HAP-1 (cell line): ENCODE measurements around the gene TNRC6C.

Source experiments
- DNase-seq, 2 experiments: peaks; one replicate each; pipeline ENCODE4 v3.0.0-alpha.2; 2016 to 2020; ENCODE audit warnings: low spot score in 2 of 2
- H3K27me3 ChIP-seq: fragments of 250-450 bp; sonication (Bioruptor Pico); 2 replicates; pipeline ENCODE4 v1.5.1; 2020; ENCODE audit warnings: low read depth, mild to moderate bottlenecking, moderate library complexity
- H3K36me3 ChIP-seq: fragments of 250-450 bp; sonication (Bioruptor Pico); replicated peaks from 2 replicates; pipeline ENCODE4 v1.5.1; 2020; ENCODE audit warnings: mild to moderate bottlenecking
- H3K4me1 ChIP-seq: fragments of 250-450 bp; sonication (Bioruptor Pico); 2 replicates; pipeline ENCODE4 v1.5.1; 2020; ENCODE audit warnings: mild to moderate bottlenecking
- H3K4me3 ChIP-seq: fragments of 250-450 bp; sonication (Bioruptor Pico); 2 replicates; pipeline ENCODE4 v1.5.1; 2020; ENCODE audit warnings: mild to moderate bottlenecking, moderate library complexity
- H3K9me3 ChIP-seq: fragments of 250-450 bp; sonication (Bioruptor Pico); 2 replicates; pipeline ENCODE4 v1.5.1; 2020; ENCODE audit warnings: mild to moderate bottlenecking, moderate library complexity
- in situ Hi-C: fragments of 300-500 bp; cut with MboI; formaldehyde crosslinking; loops from 3 replicates; pipeline ENCODE4 v1.14.3; 2020; ENCODE audit warnings: low sequenced_read_pairs, inconsistent platforms, mixed read lengths

Gene TNRC6C

DNA sequence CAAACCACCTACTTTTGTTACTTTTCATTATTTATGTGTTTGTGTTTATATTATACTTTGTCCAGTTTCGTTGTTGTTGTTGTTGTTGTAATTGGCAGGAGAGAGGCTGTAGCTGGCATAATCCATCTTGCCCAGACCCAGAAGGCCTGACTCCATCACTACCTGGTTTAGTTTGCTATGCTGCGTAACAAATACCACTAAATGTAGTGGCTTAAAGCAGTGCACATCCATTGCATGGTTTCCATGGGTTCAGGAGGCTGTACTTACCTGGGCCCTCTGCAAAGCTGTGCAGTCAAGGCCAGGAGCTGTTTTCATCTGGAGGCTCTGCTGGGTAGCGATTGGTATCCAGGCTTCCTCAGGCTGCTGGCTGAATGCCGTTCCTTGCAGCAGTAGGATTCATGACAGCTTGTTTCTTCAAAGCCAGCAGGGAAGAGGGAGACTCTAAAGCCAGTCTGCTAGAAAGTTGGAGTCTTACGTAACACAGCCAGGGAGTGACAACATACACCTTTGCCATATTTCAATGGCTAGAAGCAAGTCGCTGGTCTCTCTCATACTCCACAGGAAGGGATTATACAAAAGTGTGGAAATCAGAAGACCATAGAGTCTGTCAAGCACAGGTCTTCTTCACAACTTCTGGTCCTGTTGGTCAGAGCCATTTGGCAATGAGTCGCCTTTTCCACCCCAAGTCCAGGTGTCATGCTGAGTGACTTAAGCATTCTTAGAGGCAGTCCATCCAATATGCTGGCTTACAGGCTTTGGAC is 41.1 kb downstream of the TNRC6C start:
- Histone ChIP-seq H3K9me3 (no peaks in the 10 kb centered on the region), H3K27me3 (no peaks in the 10 kb centered on the region), H3K4me1 (peaks cover 28% of the 10 kb centered on the region), H3K36me3 (no peaks in the 10 kb centered on the region), H3K4me3 (no peak overlapping the region)
- in situ Hi-C loops = no loop called here
- DNase-seq = no peak

DNA sequence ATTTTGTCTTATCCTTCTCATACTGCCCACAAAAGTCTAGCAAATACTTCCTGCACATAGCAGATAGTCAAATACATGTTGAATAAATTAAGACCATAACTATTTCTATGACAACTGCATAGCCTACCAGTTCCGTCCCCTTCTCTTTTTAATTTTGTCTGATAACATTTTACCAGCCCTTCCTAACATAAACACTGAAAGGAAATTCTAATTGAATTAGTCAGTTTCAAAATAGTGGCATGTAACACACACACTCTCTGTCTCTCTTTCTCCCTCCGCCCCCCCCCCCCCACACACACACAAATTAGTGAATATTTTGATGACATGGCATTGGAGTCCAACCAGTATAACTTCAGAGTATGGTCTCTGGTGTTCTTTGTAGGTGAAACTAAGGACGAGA is 41.8 kb downstream of the TNRC6C start:
- no peak for DNase-seq
- peaks cover 28% of the 10 kb centered on the region for H3K4me1 ChIP-seq
- no peaks in the 10 kb centered on the region for H3K27me3 ChIP-seq
- in situ Hi-C loops = no loop called here
- H3K9me3 ChIP-seq = no peaks in the 10 kb centered on the region
- H3K36me3 ChIP-seq = no peaks in the 10 kb centered on the region
- no peak overlapping the region for H3K4me3 ChIP-seq

DNA sequence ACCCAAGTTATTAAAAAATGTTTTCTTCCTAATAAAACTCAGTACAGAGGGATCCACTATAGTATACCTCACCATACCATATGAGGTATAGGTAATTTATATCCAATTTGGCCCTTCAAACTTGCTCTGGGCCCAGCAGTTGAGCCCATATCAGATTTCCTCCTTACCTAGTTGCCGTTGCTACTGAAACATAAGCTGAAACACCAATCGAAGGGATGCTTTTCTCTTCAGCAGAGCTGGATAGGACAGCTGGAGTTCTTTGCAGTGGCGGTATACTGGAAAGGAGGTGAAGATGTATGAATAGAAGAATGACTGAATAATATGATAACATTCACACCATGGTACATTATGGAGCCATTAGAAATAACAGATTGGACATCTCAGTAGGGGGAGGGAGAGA is 42.7 kb downstream of the TNRC6C start:
- no peak overlapping the region for H3K4me3 ChIP-seq
- peaks cover 28% of the 10 kb centered on the region for H3K4me1 ChIP-seq
- no peak for DNase-seq
- H3K27me3 ChIP-seq = no peaks in the 10 kb centered on the region
- in situ Hi-C loops = no loop called here
- H3K9me3 ChIP-seq = no peaks in the 10 kb centered on the region
- no peaks in the 10 kb centered on the region for H3K36me3 ChIP-seq

DNA sequence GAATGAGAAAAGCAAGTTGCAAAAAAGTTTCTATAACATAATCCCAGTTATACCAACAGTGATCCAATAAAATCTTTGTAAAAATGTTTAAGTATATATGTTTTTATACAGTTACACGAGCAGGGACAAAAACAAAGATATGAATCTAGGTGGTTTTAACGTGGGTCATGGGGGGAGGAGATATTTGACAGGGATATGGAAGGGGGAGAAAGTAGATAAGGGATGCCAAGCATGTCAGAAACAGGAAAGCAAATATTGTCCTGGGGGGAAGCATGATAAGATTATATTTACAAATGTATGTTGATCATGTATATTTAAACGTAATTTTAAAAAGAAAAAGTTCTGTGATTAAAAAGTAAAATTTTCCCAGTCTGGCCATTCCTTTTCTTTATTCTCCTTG is 43.1 kb downstream of the TNRC6C start:
- Histone ChIP-seq H3K4me1 (peaks cover 28% of the 10 kb centered on the region), H3K4me3 (no peak overlapping the region), H3K27me3 (no peaks in the 10 kb centered on the region), H3K36me3 (no peaks in the 10 kb centered on the region), H3K9me3 (no peaks in the 10 kb centered on the region)
- DNase-seq = no peak
- in situ Hi-C loops = no loop called here

DNA sequence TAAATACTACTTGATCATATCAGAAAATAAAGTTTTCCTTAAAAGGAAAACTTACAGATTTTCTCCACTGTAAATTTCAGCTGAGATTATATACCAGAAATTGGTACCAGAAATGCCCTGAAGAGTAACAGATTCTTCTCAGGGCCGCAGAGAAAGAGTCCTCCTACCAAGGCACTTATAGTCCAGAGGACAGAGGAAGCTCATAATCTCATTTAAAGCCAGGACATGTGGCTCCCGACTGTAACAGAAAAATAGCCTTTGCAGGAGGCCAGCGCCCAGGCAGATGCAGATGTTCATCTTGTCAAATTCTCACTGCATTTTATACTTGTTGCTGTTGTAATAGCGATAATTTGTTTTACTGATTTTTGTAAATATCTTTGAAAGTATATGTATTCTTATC is 43.7 kb downstream of the TNRC6C start:
- Histone ChIP-seq H3K27me3 (no peaks in the 10 kb centered on the region), H3K4me3 (no peak overlapping the region), H3K4me1 (peaks cover 28% of the 10 kb centered on the region), H3K36me3 (no peaks in the 10 kb centered on the region; the same call in 1 of the 2 replicates), H3K9me3 (no peaks in the 10 kb centered on the region)
- no peak for DNase-seq
- in situ Hi-C loops = no loop called here

DNA sequence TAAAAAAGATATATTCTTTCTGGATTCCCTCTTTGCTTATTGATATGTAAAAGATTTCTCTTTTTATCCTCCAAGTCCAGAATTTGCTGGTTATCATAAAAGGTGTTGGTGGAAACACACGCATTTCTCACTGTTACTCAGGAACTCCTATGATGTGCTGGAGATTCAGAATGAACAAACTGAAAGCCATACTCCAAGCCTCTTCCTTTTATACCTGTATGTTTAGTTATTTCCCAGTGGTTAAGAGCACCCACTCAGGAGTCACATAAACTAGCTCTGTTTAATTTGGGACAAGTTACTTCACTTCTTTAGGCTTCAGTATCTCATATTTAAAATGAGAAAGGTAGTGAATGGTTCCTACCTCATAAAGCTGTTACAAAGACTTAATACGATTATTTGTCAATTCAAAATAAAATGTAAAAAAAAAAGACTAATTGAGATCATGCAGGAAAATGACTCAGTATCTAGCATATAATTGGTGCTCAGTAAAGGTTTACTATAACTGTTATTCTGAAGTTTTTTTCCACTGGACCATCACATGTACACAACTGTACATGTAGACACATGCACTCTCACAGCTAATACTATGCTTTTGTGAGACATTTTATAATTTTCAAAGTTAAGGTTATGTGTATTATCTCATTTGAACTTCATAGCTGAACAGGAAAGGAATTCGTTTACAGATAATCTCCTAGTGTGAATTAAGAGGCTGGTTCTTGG is 47.1 kb downstream of the TNRC6C start:
- peaks cover 19% of the 10 kb centered on the region for H3K4me1 ChIP-seq
- in situ Hi-C loops = no loop called here
- no peaks in the 10 kb centered on the region for H3K9me3 ChIP-seq
- no peaks in the 10 kb centered on the region; the same call in 1 of the 2 replicates for H3K36me3 ChIP-seq
- H3K4me3 ChIP-seq = no peak overlapping the region
- no peaks in the 10 kb centered on the region for H3K27me3 ChIP-seq
- DNase-seq = no peak

DNA sequence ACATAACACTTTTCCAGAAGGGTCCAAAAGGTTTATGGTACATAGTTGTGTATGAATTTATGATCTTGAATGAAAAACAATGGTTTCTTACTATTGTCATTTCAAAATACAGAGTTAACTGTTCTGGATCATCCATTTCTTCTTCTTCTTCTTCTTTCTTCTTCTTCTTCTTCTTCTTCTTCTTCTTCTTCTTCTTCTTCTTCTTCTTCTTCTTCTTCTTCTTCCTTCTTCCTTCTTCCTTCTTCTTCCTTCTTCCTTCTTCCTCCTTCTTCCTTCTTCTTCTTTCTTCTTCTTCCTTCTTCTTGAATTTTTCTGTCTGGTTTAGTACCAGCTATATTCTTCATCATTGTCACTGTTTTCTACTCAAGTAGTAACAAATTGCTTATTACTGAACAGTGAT is 47.8 kb downstream of the TNRC6C start:
- DNase-seq = no peak
- H3K27me3 ChIP-seq = no peaks in the 10 kb centered on the region
- no peaks in the 10 kb centered on the region; the same call in none of the 2 replicates for H3K36me3 ChIP-seq
- H3K4me3 ChIP-seq = no peak overlapping the region
- peaks cover 19% of the 10 kb centered on the region for H3K4me1 ChIP-seq
- in situ Hi-C loops = no loop called here
- no peaks in the 10 kb centered on the region for H3K9me3 ChIP-seq

DNA sequence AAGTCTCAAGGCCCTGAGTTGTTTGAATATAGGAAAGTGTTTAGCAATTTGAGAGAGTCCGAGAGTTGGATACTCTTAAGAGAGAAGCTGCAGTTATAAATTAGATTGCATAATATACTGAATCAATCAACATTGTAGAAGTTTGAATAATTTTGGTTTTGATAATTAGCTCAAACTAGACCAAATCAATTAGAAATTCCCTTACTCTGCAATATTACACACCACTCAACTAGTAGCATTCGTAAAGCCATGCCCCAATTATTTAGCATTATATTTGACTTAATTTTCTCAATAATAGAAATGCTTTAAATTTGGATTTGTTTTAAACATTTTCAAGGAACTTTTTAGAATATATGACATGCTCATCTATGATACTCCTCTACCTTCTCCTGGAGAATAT is 49.1 kb downstream of the TNRC6C start:
- Histone ChIP-seq H3K36me3 (no peaks in the 10 kb centered on the region; the same call in none of the 2 replicates), H3K4me1 (peaks cover 19% of the 10 kb centered on the region), H3K27me3 (no peaks in the 10 kb centered on the region), H3K4me3 (no peak overlapping the region), H3K9me3 (no peaks in the 10 kb centered on the region)
- in situ Hi-C loops = no loop called here
- no peak for DNase-seq

DNA sequence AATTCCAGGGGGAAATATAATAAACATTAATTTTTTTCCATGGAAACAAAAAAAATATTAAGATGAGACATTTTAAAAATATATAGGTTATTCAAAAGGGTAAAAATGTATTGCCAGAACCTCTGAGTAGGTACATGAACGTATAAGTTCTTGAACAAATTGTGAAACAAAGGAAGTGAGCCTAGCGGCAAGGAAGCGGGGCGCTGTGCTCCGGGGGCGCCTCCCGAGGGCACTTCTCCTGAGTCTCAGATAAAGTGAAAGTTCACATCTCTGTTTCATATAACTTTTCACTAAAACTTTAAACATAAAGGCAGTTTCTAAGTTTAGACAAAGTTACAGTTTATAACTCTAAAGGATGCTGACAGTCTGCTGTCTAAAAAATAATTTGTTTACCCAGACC is 52.3 kb downstream of the TNRC6C start:
- in situ Hi-C loops = loop anchor here (10.0 kb wide), 1 partner anchor 466 kb away; no protein-coding TSS in a partner anchor
- H3K9me3 ChIP-seq = no peaks in the 10 kb centered on the region
- DNase-seq = no peak
- no peaks in the 10 kb centered on the region for H3K4me1 ChIP-seq
- H3K27me3 ChIP-seq = no peaks in the 10 kb centered on the region
- H3K4me3 ChIP-seq = no peak overlapping the region
- no peaks in the 10 kb centered on the region; the same call in none of the 2 replicates for H3K36me3 ChIP-seq

DNA sequence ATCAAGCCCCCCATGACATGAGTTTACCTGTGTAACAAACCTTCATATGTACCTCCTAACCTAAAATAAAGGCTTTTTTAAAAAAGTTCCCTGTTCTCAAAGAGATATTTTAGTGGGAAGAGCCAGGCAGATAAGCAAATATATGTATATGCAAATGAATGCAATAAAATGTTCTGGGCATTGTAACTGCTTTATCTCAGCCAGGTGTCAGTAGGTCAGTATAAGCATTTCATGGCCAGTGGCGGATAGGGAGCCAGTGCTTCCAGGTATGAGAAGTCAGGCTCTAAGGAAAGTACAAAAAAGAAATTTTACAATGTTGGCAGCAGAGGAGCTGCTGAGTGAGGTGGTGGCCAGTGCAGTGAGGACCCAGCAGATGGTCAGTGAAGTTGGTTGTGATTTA is 53.9 kb downstream of the TNRC6C start:
- H3K4me1 ChIP-seq = no peaks in the 10 kb centered on the region
- in situ Hi-C loops = loop anchor here (10.0 kb wide), 1 partner anchor 468 kb away; no protein-coding TSS in a partner anchor
- H3K36me3 ChIP-seq = no peaks in the 10 kb centered on the region; the same call in 1 of the 2 replicates

DNA sequence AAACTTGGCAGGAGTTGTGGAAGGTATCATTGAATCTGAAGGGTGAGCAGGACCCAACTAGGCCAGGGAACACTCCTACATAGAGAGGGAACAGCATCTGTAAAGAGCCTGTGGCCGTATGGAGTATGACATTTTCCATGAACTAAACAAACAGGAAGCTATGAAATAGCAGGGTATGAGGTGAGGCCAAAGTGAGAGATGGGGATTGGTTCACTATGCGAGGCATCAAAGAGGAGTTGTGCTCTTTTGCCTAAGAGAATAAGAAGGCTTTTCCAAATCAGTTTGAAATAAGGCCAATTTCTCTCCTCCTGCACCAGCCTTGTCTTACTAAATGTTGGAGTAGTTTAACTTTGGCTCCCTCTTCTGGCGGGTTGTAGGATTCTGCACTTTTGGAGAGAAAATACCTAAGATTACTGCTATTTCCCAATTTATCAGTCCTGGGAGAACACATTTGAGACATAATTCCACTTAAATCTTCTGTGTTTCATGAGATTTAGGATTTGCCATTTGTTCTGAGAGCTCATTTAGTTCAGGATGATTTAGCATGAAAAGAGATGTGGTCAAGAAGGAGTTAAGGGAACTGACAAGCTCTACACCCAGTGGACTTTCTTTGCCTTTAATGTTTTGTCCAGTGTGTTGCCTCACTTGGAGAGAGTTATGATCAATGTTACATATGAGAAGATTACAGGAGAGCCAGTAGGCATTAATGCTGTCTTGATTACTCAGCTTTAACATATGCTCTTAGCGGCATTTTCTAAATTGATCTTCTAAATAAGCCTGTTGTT is 55.4 kb downstream of the TNRC6C start:
- Histone ChIP-seq H3K27me3 (no peaks in the 10 kb centered on the region), H3K4me1 (no peaks in the 10 kb centered on the region), H3K36me3 (no peaks in the 10 kb centered on the region; the same call in 1 of the 2 replicates), H3K4me3 (no peak overlapping the region), H3K9me3 (no peaks in the 10 kb centered on the region)
- peak; percentile 57 to 62 for DNase-seq
- in situ Hi-C loops = loop anchor here (10.0 kb wide), 1 partner anchor 469 kb away; no protein-coding TSS in a partner anchor

More for the DNA sequence above, 53.9 kb downstream of the TNRC6C start:
- Histone ChIP-seq H3K27me3 (no peaks in the 10 kb centered on the region), H3K4me3 (no peak overlapping the region), H3K9me3 (no peaks in the 10 kb centered on the region)
- DNase-seq = no peak

DNA sequence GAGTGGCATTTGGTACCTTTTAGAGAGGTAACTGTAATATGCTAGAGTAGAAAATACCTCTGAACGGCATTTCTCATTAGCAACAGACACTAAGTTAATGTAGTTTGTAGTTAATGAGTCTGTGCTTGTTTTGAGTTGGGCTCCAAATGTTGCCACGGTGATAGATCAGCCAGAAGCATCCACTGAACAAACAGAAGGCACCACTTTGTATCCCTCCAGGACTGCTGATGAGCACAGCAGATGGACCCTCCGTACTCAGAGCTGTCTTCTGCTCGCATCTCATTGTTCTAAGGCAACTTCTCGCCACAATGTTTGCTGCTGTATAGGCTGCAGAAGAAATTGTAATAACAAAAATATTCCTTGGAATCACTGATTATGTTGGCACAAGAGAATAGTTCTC is 56.1 kb downstream of the TNRC6C start:
- Histone ChIP-seq H3K9me3 (no peaks in the 10 kb centered on the region), H3K4me1 (no peaks in the 10 kb centered on the region), H3K4me3 (no peak overlapping the region), H3K27me3 (no peaks in the 10 kb centered on the region), H3K36me3 (no peaks in the 10 kb centered on the region; the same call in 1 of the 2 replicates)
- in situ Hi-C loops = loop anchor here (10.0 kb wide), 1 partner anchor 470 kb away; no protein-coding TSS in a partner anchor
- no peak for DNase-seq

DNA sequence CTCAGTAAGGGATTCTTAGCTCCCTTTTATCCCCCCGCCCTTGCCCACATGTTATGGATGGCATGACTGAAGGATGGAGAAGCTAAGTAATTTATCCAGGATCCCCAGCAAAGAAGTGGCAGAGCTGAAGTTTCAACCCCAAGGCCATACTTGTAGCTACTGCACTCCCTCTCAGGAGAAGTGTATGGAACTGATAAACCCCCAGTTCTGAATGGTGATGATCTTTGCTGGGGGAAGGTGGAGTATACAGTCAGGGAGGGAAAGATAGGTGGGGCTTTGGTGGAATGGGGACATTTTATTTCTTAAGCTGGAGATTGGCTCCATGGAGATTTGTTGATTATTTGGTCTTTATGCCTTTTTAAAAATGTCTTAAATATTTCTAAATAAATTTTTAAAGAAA is 58.3 kb downstream of the TNRC6C start:
- Histone ChIP-seq H3K4me3 (no peak overlapping the region), H3K27me3 (no peaks in the 10 kb centered on the region), H3K9me3 (no peaks in the 10 kb centered on the region), H3K4me1 (no peaks in the 10 kb centered on the region), H3K36me3 (no peaks in the 10 kb centered on the region; the same call in 1 of the 2 replicates)
- in situ Hi-C loops = loop anchor here (10.0 kb wide), 1 partner anchor 472 kb away; no protein-coding TSS in a partner anchor
- DNase-seq = no peak
